ENCODE measurements around the gene TNFRSF1A. TPM values are rescaled to one million over a fixed set of nuclear protein-coding genes. Genes with fewer than 3 reads are reported as not detected.

The TNFRSF1A gene
- total and polyA plus RNA-seq, 2 of the 13 experiments (the other 11 are each of a cell fraction or from before 2014, with no cell fraction given), result 41.5 to 61.2 TPM

DNA sequence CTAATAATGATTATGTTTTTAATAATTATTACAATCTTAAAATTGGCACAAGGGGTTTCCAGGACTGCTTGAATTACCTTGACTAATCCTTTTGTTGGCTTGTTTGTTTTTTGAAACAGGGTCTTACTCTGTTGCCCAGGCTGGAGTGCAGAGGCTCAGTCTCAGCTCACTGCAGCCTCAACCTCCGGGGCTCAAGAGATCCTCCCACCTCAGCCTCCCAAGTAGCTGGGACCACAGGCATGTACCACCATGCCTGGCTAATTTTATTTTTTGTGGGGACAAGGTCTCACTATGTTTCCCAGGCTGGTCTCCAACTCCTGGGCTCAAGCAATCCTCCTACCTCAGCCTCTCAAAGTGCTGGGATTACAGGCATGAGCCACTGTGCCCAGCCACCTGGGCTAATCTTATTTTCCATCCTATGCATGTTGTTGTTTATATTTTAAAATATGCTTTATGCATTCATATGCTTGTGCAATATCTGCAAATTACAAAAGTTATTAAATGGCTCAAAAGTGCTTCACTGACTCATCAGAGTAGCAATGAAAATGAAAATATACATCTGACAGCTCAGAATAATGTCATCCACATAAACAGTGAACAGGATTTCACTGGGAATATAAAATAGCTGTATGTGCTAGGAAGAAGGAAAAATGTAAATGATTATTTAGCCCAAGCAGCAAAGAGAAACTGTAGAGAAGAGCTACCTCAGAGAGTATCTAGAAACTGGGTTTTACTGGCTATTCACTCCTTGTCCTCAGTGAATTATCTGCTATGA lies 56.2 kb downstream of the TNFRSF1A start (continued):
- TF ChIP-seq HMGXB4 (CRISPR knock-in tag; IDR thresholded peaks at IDR 0.05; ENCODE audit: borderline replicate concordance in 1 of 2, low read depth in 1 of 2) (no peak), ZGPAT (CRISPR knock-in tag; IDR thresholded peaks at IDR 0.05) (0 out of 2 replicates have a peak, but pooled peaks have one; percentile 0), GATAD2A (CRISPR knock-in tag; IDR thresholded peaks at IDR 0.05) (no peak), ATF3 (CRISPR knock-in tag; IDR thresholded peaks at IDR 0.05) (no peak), PITX1 (CRISPR knock-in tag; IDR thresholded peaks at IDR 0.05) (no peak), ZBTB7B (CRISPR knock-in tag; IDR thresholded peaks at IDR 0.05) (no peak), PBX2 (CRISPR knock-in tag; IDR thresholded peaks at IDR 0.05) (no peak), ZNF34 (CRISPR knock-in tag; IDR thresholded peaks at IDR 0.05; ENCODE audit: borderline replicate concordance) (no peak), ZNF850 (CRISPR knock-in tag; conservative IDR thresholded peaks at IDR 0.05) (no peak), IRF2 (CRISPR knock-in tag; IDR thresholded peaks at IDR 0.05) (no peak), LCORL (IDR thresholded peaks at IDR 0.05) (no peak), LCORL (CRISPR knock-in tag; IDR thresholded peaks at IDR 0.05) (0 out of 2 replicates have a peak, but pooled peaks have one; percentile 3), REXO4 (CRISPR knock-in tag; IDR thresholded peaks at IDR 0.05; ENCODE audit: borderline replicate concordance) (no peak), ZNF460 (CRISPR knock-in tag; IDR thresholded peaks at IDR 0.05; ENCODE audit: borderline replicate concordance) (no peak), ZNF768 (CRISPR knock-in tag; IDR thresholded peaks at IDR 0.05) (no peak)
- TF ChIP-seq, protein P1, sequence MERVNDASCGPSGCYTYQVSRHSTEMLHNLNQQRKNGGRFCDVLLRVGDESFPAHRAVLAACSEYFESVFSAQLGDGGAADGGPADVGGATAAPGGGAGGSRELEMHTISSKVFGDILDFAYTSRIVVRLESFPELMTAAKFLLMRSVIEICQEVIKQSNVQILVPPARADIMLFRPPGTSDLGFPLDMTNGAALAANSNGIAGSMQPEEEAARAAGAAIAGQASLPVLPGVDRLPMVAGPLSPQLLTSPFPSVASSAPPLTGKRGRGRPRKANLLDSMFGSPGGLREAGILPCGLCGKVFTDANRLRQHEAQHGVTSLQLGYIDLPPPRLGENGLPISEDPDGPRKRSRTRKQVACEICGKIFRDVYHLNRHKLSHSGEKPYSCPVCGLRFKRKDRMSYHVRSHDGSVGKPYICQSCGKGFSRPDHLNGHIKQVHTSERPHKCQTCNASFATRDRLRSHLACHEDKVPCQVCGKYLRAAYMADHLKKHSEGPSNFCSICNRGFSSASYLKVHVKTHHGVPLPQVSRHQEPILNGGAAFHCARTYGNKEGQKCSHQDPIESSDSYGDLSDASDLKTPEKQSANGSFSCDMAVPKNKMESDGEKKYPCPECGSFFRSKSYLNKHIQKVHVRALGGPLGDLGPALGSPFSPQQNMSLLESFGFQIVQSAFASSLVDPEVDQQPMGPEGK (CRISPR knock-in tag; IDR thresholded peaks at IDR 0.05), result no peak
- TF ChIP-seq, protein P2, sequence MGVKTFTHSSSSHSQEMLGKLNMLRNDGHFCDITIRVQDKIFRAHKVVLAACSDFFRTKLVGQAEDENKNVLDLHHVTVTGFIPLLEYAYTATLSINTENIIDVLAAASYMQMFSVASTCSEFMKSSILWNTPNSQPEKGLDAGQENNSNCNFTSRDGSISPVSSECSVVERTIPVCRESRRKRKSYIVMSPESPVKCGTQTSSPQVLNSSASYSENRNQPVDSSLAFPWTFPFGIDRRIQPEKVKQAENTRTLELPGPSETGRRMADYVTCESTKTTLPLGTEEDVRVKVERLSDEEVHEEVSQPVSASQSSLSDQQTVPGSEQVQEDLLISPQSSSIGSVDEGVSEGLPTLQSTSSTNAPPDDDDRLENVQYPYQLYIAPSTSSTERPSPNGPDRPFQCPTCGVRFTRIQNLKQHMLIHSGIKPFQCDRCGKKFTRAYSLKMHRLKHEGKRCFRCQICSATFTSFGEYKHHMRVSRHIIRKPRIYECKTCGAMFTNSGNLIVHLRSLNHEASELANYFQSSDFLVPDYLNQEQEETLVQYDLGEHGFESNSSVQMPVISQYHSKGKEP (CRISPR knock-in tag; IDR thresholded peaks at IDR 0.05), result no peak
- TF ChIP-seq, protein P3, sequence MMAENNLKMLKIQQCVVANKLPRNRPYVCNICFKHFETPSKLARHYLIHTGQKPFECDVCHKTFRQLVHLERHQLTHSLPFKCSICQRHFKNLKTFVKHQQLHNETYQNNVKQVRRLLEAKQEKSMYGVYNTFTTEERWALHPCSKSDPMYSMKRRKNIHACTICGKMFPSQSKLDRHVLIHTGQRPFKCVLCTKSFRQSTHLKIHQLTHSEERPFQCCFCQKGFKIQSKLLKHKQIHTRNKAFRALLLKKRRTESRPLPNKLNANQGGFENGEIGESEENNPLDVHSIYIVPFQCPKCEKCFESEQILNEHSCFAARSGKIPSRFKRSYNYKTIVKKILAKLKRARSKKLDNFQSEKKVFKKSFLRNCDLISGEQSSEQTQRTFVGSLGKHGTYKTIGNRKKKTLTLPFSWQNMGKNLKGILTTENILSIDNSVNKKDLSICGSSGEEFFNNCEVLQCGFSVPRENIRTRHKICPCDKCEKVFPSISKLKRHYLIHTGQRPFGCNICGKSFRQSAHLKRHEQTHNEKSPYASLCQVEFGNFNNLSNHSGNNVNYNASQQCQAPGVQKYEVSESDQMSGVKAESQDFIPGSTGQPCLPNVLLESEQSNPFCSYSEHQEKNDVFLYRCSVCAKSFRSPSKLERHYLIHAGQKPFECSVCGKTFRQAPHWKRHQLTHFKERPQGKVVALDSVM (CRISPR knock-in tag; IDR thresholded peaks at IDR 0.05), result peak; percentile 92
